Trophoblast cell (in vitro differentiated cells and primary cell): ENCODE results near the gene PRPSAP2.

Experiments used
- DNase-seq, 2 donors: peaks; one replicate each; pipeline ENCODE4 v3.0.0-alpha.2; 2016
- H2AFZ ChIP-seq: 2 replicates; pipeline ENCODE4 v1.6.1; 2013; ENCODE audit warnings: low read length, moderate library complexity, mild to moderate bottlenecking; ENCODE audit not compliant: insufficient read depth, poor library complexity
- H2AK5ac ChIP-seq: 2 replicates; pipeline ENCODE4 v1.6.1; 2013; ENCODE audit warnings: mild to moderate bottlenecking, low read length
- H2BK120ac ChIP-seq: 2 replicates; pipeline ENCODE4 v1.6.1; 2013; ENCODE audit warnings: low read length, mild to moderate bottlenecking, moderate library complexity; ENCODE audit not compliant: insufficient read depth, poor library complexity
- H2BK12ac ChIP-seq: 2 replicates; pipeline ENCODE4 v1.6.1; 2013; ENCODE audit warnings: mild to moderate bottlenecking, low read length, moderate library complexity
- H2BK5ac ChIP-seq: 2 replicates; pipeline ENCODE4 v1.6.1; 2013; ENCODE audit warnings: low read length, low read depth, moderate library complexity, mild to moderate bottlenecking; ENCODE audit not compliant: poor library complexity
- H3K14ac ChIP-seq: 2 replicates; pipeline ENCODE4 v1.6.1; 2013; ENCODE audit warnings: mild to moderate bottlenecking, low read length
- H3K18ac ChIP-seq: 2 replicates; pipeline ENCODE4 v1.6.1; 2013; ENCODE audit warnings: mild to moderate bottlenecking, low read length
- H3K23ac ChIP-seq: 2 replicates; pipeline ENCODE4 v1.6.1; 2013; ENCODE audit warnings: low read length
- H3K27ac ChIP-seq: 2 replicates; pipeline ENCODE4 v1.5.1; 2013; ENCODE audit warnings: low read depth, mild to moderate bottlenecking, inconsistent platforms, low read length, moderate library complexity
- H3K27me3 ChIP-seq: 2 replicates; pipeline ENCODE4 v1.6.1; 2013; ENCODE audit warnings: inconsistent platforms, mild to moderate bottlenecking, low read length, moderate library complexity; ENCODE audit not compliant: insufficient read depth
- H3K36me3 ChIP-seq, 2 experiments: 1 replicate in 1 of 2; 2 replicates in 1 of 2; pipeline ENCODE4 v1.6.1; 2013; ENCODE audit warnings: low read length in 2 of 2, mild to moderate bottlenecking in 2 of 2, moderate library complexity in 1 of 2; ENCODE audit not compliant: insufficient read depth in 2 of 2, control insufficient read depth in 1 of 2
- H3K4ac ChIP-seq: 2 replicates; pipeline ENCODE4 v1.6.1; 2013; ENCODE audit warnings: low read depth, mild to moderate bottlenecking, low read length, moderate library complexity
- H3K4me1 ChIP-seq, 2 experiments: 1 replicate in 1 of 2; 2 replicates in 1 of 2; pipeline ENCODE4 v1.6.1; 2013; ENCODE audit warnings: low read length in 2 of 2, mild to moderate bottlenecking in 2 of 2, moderate library complexity in 1 of 2; ENCODE audit not compliant: insufficient read depth in 2 of 2, control insufficient read depth in 1 of 2
- H3K4me2 ChIP-seq: 2 replicates; pipeline ENCODE4 v1.6.1; 2013; ENCODE audit warnings: inconsistent platforms, mild to moderate bottlenecking, low read length, moderate library complexity
- H3K4me3 ChIP-seq: 2 replicates; pipeline ENCODE4 v1.5.1; 2013; ENCODE audit warnings: mild to moderate bottlenecking, low read depth, low read length, inconsistent platforms
- H3K79me1 ChIP-seq: one replicate; pipeline ENCODE4 v1.6.1; 2013; ENCODE audit warnings: low read length
- H3K79me2 ChIP-seq: 2 replicates; pipeline ENCODE4 v1.6.1; 2013; ENCODE audit warnings: low read length, mild to moderate bottlenecking; ENCODE audit not compliant: control insufficient read depth, insufficient read depth, poor library complexity
- H3K9ac ChIP-seq: 2 replicates; pipeline ENCODE4 v1.6.1; 2013; ENCODE audit warnings: mild to moderate bottlenecking, low read length
- H3K9me3 ChIP-seq: 2 replicates; pipeline ENCODE4 v1.6.1; 2013; ENCODE audit warnings: low read depth, mild to moderate bottlenecking, control low read depth, inconsistent platforms, low read length; ENCODE audit not compliant: insufficient read depth
- H4K12ac ChIP-seq: 2 replicates; pipeline ENCODE4 v1.6.1; 2013; ENCODE audit warnings: low read depth, mild to moderate bottlenecking, low read length, moderate library complexity
- H4K8ac ChIP-seq: 2 replicates; pipeline ENCODE4 v1.6.1; 2013; ENCODE audit warnings: low read depth, mild to moderate bottlenecking, low read length, moderate library complexity
- H4K91ac ChIP-seq: one replicate; pipeline ENCODE4 v1.6.1; 2013; ENCODE audit warnings: low read depth, mild to moderate bottlenecking, low read length, moderate library complexity
- WGBS: extraction: QIAGEN DNeasy Blood & Tissue Kit; methylation state at CpG from one replicate; pipeline ENCODE4 v1.1.7; 2013; ENCODE audit warnings: missing lambda C conversion rate; ENCODE audit not compliant: insufficient read length, insufficient coverage; ENCODE audit errors: extremely low coverage; 5-methylcytosine and 5-hydroxymethylcytosine counted together

The PRPSAP2 gene

GRCh38 chr17:18949566-18949965 lies 91.6 kb downstream of the PRPSAP2 start:
- H3K14ac ChIP-seq: no peak overlapping the region
- no peak for DNase-seq
- H3K4me1 ChIP-seq: peaks cover 11 to 18% of the 10 kb centered on the region in 2 experiments
- H3K36me3 ChIP-seq: no peaks in the 10 kb centered on the region
- no peaks in the 10 kb centered on the region for H3K27me3 ChIP-seq
- no peak overlapping the region for H2BK5ac ChIP-seq
- H3K79me2 ChIP-seq: no peaks in the 10 kb centered on the region
- no peak overlapping the region for H3K9ac ChIP-seq
- peak overlapping the region; percentile 1 for H3K18ac ChIP-seq
- H3K4ac ChIP-seq: no peak overlapping the region
- no peaks in the 10 kb centered on the region for H3K79me1 ChIP-seq
- H2AFZ ChIP-seq: peak overlapping the region; percentile 27
- no peak overlapping the region for H4K8ac ChIP-seq
- no peak overlapping the region for H2BK120ac ChIP-seq
- no peak overlapping the region for H2AK5ac ChIP-seq
- no CpG with 5 or more reads among the region's 6 CpGs for WGBS
- no peak overlapping the region for H3K4me2 ChIP-seq
- H4K91ac ChIP-seq: no peak overlapping the region
- H3K9me3 ChIP-seq: peaks cover 4% of the 10 kb centered on the region
- no peak overlapping the region for H2BK12ac ChIP-seq
- H3K27ac ChIP-seq: no peak overlapping the region
- no peak overlapping the region for H3K23ac ChIP-seq
- H3K4me3 ChIP-seq: no peak overlapping the region
- H4K12ac ChIP-seq: no peak overlapping the region

DNA sequence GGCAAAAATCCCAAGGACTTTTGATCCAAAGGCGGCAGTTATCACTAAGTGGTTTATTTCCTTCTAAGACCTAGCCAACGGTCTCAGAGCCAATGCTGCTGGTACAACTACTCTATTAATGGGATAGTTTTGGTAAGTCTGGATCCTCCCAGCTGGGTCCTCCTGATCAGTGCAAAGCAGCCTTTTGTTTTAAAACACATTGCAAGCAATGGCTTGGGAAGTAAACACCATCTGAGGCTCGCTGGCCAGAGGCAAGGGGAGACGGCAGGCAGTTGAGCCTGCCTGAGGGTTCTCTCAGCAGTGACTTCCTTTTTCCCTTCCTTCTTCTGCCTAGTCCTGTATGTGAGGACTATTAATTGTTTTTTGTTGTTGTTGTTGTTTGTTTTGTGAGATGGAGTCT lies 92.4 kb downstream of the PRPSAP2 start:
- Histone ChIP-seq H3K79me1 (no peaks in the 10 kb centered on the region), H4K8ac (no peak overlapping the region), H3K4me3 (no peak overlapping the region), H3K23ac (no peak overlapping the region), H3K27me3 (no peaks in the 10 kb centered on the region), H2BK120ac (no peak overlapping the region), H3K18ac (no peak overlapping the region), H3K9ac (no peak overlapping the region), H3K4ac (no peak overlapping the region), H3K27ac (no peak overlapping the region), H2BK5ac (no peak overlapping the region), H3K4me1 (peaks cover 11 to 18% of the 10 kb centered on the region in 2 experiments), H4K12ac (no peak overlapping the region), H4K91ac (no peak overlapping the region), H3K79me2 (no peaks in the 10 kb centered on the region), H3K9me3 (peaks cover 4% of the 10 kb centered on the region), H2AFZ (no peak overlapping the region), H2AK5ac (no peak overlapping the region), H3K4me2 (no peak overlapping the region), H3K14ac (no peak overlapping the region), H3K36me3 (no peaks in the 10 kb centered on the region), H2BK12ac (no peak overlapping the region)
- no peak for DNase-seq
- WGBS: no CpG with 5 or more reads among the region's 4 CpGs

GRCh38 chr17:18950944-18951905 lies 93.3 kb downstream of the PRPSAP2 start:
- Histone ChIP-seq H3K4me2 (no peak overlapping the region), H2AK5ac (no peak overlapping the region), H4K91ac (no peak overlapping the region), H2AFZ (no peak overlapping the region), H3K36me3 (no peaks in the 10 kb centered on the region), H3K18ac (no peak overlapping the region), H3K4me1 (peaks cover 9 to 16% of the 10 kb centered on the region in 2 experiments), H3K27ac (no peak overlapping the region), H3K79me2 (no peaks in the 10 kb centered on the region), H2BK5ac (no peak overlapping the region), H3K27me3 (no peaks in the 10 kb centered on the region), H3K23ac (no peak overlapping the region), H2BK120ac (no peak overlapping the region), H3K9ac (no peak overlapping the region), H2BK12ac (no peak overlapping the region), H3K4me3 (no peak overlapping the region), H3K9me3 (peaks cover 4% of the 10 kb centered on the region), H3K14ac (no peak overlapping the region), H4K8ac (no peak overlapping the region), H3K4ac (no peak overlapping the region), H4K12ac (no peak overlapping the region), H3K79me1 (no peaks in the 10 kb centered on the region)
- peak; percentile 66 to 73 for DNase-seq
- no CpG with 5 or more reads among the region's 34 CpGs for WGBS

GRCh38 chr17:18951941-18952842 lies 94.3 kb downstream of the PRPSAP2 start, which contains the start of gene SLC5A10:
Gene SLC5A10 (plus strand): TSS chr17:18952165. CDS start chr17:18952206, 41 bp downstream.
- Histone ChIP-seq H3K18ac (no peak within 1 kb of the TSS), H3K27me3 (no peaks in the 10 kb centered on the region), H3K36me3 (no peaks in the 10 kb centered on the region), H2BK12ac (no peak within 1 kb of the TSS), H3K23ac (no peak within 1 kb of the TSS), H2BK5ac (no peak within 1 kb of the TSS), H3K79me1 (no peaks in the 10 kb centered on the region), H3K4ac (no peak within 1 kb of the TSS), H4K91ac (no peak within 1 kb of the TSS), H2AK5ac (no peak within 1 kb of the TSS), H2BK120ac (no peak within 1 kb of the TSS), H3K4me3 (no peak within 1 kb of the TSS), H3K27ac (no peak within 1 kb of the TSS), H3K79me2 (no peaks in the 10 kb centered on the region), H3K14ac (no peak within 1 kb of the TSS), H4K12ac (no peak within 1 kb of the TSS), H3K4me1 (peaks cover 8 to 14% of the 10 kb centered on the region in 2 experiments), H3K4me2 (no peak within 1 kb of the TSS), H3K9me3 (peaks cover 4% of the 10 kb centered on the region), H3K9ac (no peak within 1 kb of the TSS), H2AFZ (no peak within 1 kb of the TSS), H4K8ac (no peak within 1 kb of the TSS)
- no peak for DNase-seq
- no CpG with 5 or more reads among the region's 17 CpGs for WGBS
